Stimulated activated CD4-positive, alpha-beta T cell treated with anti-CD3 and anti-CD28 coated beads, Interleukin-15, amount 100 ng/mL, for 1 hour (primary cell): ENCODE measurements around the gene NRDE2.

ENCODE experiments used
- DNase-seq, 2 donors: peaks; one replicate each; pipeline ENCODE4 v3.0.0-alpha.2; 2020; ENCODE audit warnings: low read depth in 1 of 2, low spot score in 1 of 2

Gene NRDE2

DNA sequence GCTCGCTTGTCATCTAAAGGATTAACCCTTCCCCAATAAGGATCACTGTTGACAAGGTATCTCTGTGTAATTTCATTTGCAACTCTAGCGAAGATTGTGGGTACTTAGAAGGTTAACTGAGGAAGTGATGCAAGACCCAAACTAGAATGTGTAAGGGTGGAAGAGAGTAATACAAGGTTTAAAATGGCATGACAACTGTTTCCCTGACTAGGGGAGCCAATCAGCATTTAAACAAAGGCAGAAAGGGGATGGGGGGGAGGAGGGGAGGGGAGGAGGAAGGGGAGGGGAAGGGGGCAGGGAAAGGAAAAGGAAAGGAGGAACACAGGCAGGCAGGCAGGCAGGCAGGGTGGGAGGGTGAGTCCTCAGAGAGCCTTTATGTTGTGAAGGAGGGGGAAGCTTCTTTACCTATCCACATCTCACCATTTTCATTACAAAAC, 31.1 kb downstream of the NRDE2 start:
- no peak for DNase-seq

DNA sequence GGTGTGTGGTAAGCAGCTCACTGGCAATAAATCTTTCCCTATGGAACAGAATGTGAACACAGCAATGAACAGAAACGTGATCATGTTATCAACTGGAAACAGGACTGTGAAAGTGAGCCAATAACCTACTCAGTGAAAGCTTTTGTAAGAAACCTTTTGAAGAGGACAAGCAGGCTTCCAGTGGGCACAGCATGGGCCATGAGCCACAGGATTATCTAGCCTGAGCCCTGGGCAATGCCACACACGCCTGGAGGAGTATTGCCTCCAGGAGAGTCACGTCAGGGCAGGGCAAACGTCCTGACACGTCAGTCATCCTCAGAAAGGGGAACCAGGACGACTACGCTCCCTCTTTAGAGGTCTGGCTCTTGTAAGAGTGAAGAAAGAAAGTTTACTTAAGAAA, 32.3 kb downstream of the NRDE2 start:
- DNase-seq = no peak

DNA sequence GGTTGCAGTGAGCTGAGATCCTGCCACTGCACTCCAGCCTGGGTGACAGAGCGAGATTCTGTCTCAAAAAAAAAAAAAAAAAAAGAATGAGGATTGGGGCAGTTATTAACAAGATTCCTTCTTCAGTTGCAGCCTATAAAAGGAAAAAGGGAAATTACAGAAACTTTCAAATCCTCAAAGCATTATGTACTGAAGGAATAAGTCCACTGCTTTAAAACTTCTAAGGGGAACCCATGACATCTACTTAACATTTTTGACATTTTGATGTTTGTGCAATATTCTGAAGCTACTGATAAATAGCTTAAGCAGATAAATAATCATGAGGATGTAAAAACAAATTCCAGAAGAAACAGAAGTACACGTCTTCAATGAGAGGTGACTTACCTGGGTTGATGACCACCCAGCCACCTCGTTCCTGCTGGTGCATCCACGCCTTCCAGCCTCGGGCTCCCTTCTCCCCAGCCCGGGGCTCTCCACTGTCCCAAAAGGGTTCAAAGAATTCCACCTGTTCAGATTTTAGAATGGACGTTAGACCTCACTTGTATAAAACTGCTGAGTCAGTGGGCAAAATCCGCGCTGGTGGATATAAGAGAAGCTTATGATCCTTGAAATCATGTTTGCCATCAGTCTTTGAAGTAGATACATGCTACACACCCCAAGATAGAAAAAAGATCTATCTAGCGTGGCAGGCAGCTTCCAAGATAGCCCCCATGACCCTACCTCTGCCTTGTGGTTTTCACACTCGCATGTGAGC, 33.7 kb downstream of the NRDE2 start:
- no peak for DNase-seq

- DNase-seq = no peak
These were observed 35.1 kb downstream of the NRDE2 start for GRCh38 chr14:90296641-90297040.

- no peak for DNase-seq
These were observed 35.7 kb downstream of the NRDE2 start for GRCh38 chr14:90295870-90296516.

GRCh38 chr14:90294872-90295271, 36.9 kb downstream of the NRDE2 start:
- DNase-seq = no peak

- DNase-seq = no peak
These were observed 37.7 kb downstream of the NRDE2 start for GRCh38 chr14:90293766-90294730.

- DNase-seq = no peak
These were observed 40.0 kb downstream of the NRDE2 start for GRCh38 chr14:90291699-90292098.

DNA sequence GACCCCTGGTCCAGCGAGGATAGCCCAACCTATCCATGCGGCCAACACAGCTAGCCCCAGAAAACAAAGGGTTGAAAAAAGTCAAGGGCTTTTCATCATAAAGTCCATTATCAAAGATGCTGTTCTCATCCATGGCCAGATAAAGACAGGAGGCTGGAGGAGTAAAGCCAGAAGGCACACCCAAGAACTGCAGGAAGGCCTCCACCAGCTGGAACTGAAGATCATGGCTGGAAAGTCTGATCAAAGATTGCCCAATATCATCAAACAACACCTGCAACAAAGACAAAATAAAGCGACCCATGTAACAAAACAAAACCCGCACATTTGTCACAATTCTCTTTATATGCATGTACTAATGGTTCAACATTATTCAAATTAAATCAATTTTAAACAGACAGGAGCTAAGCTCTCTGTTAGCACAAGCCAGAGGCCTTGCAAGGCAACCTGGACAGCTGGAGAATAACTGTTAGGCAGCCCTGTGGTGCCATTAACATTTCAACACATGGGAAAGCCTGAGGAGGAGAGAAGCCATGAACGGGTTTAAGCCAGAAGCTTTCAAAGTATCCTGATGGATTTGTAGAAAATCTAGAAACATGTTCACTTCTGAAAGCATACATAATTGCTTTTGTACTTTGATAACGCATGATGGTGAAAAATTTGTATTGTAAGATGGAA, 41.3 kb downstream of the NRDE2 start:
- no peak for DNase-seq

GRCh38 chr14:90288651-90289355, 42.9 kb downstream of the NRDE2 start:
- no peak for DNase-seq

DNA sequence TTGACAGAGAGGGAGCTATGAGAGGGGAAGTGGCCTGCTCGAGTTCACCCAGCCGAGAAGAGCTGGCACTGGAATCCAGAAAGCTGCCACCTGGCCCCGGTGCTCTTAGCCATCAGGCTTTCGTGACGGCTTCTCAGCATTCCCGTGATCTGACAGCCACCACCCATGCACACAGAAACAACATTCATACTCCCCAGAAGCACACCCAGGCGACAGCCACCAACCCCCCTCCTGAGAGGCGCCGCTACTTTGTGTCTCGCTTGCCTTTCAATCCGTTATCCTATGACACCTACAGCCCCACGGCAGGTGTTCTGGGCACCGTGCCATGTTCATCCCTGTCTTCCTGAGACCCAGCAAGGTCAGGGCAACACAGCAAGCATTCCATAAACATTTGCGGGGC, 44.0 kb downstream of the NRDE2 start:
- no peak for DNase-seq

- no peak for DNase-seq
These were observed 50.0 kb downstream of the NRDE2 start for GRCh38 chr14:90281756-90282155.

- DNase-seq = no peak
These were observed 50.5 kb downstream of the NRDE2 start for GRCh38 chr14:90281261-90281660.

DNA sequence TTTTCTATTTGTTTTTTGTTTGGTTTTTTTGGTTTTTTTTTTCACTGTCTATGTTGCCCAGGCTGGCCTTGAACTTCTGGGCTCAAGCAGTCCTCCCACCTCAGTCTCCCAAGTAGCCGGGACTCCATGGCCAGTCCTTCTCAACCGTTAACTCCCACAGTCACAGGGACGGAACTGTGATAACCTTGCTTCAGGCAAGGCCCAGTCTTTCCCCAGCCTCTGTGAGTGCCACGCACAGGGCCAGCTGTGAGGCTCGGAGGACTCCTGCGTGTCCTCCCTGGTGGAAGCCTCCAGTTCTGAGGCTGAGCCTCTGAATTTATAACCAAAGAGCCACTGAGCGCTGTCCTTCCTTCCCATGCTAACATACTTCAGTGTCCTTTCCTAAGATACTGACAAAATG, 51.6 kb downstream of the NRDE2 start:
- DNase-seq = no peak

- DNase-seq = no peak
These were observed 53.3 kb downstream of the NRDE2 start for GRCh38 chr14:90278199-90279175.

- DNase-seq = no peak
These were observed 54.1 kb downstream of the NRDE2 start for GRCh38 chr14:90277581-90278198.

- no peak for DNase-seq
These were observed 54.9 kb downstream of the NRDE2 start for GRCh38 chr14:90276646-90277367.

DNA sequence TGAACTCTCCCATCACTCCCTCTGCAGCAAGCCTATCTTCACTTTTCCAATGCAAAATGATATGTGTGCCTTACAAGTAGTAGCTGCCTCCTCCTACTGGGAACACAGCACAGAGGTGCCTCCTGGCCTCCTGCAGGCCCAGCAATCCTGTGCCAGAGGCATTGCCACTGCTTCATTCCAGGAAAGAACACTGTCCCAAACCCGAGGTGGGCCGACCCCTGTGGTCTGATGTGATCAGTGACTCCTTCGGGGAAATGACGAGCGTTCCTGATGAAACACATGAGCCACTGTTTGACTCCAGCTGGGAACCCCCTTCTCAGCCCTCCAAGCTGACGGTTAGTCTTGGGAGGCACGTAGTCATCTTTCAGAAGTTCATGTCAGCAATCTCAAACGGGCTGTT, 55.9 kb downstream of the NRDE2 start:
- no peak for DNase-seq
